ENCODE data around the gene TPP2. TPM values are rescaled to one million over a fixed set of nuclear protein-coding genes. Genes with fewer than 3 reads are reported as not detected.

The TPP2 gene
- polyA plus RNA-seq, 1 donor (not counting 4 experiments of a cell fraction or from before 2014, with no cell fraction given), result 41.2 TPM

- TF ChIP-seq CTCF (optimal IDR thresholded peaks at IDR 0.05 in 1 of 3, IDR thresholded peaks at IDR 0.05 in 1 of 3, conservative IDR thresholded peaks at IDR 0.05 in 1 of 3; ENCODE audit: extremely low read depth in 1 of 3, insufficient read depth in 2 of 3, low read length in 3 of 3) (no peak), EZH2 (IDR thresholded peaks at IDR 0.05; ENCODE audit: low read length) (no peak)
- Histone ChIP-seq H3K79me2 (ENCODE audit: control insufficient read depth, insufficient read depth, low read length) (no peaks in the 10 kb centered on the region), H3K9me3 (ENCODE audit: control insufficient read depth, low read depth, low read length) (no peaks in the 10 kb centered on the region), H3K4me3 (ENCODE audit: control insufficient read depth in 2 of 3, extremely low read depth in 1 of 3, insufficient read depth in 2 of 3, low read depth in 1 of 3, low read length in 3 of 3) (no peak overlapping the region), H3K27ac (ENCODE audit: control insufficient read depth, insufficient read depth, low read length) (no peak overlapping the region), H3K36me3 (ENCODE audit: control insufficient read depth in 2 of 2, extremely low read depth in 1 of 2, insufficient read depth in 2 of 2, low read length in 2 of 2) (peaks cover 0 to 4% of the 10 kb centered on the region in 2 experiments), H3K9me1 (ENCODE audit: control insufficient read depth, extremely low read depth, insufficient read depth, low read length) (no peaks in the 10 kb centered on the region), H3K9ac (ENCODE audit: control insufficient read depth, extremely low read depth, insufficient read depth, low read length) (no peak overlapping the region), H3K4me1 (ENCODE audit: control insufficient read depth, extremely low read depth, insufficient read depth, low read length) (peaks cover 8% of the 10 kb centered on the region), H4K20me1 (ENCODE audit: control insufficient read depth, extremely low read depth, insufficient read depth, low read length) (no peaks in the 10 kb centered on the region), H3K4me2 (ENCODE audit: control insufficient read depth, extremely low read depth, insufficient read depth, low read depth, low read length) (no peak overlapping the region), H3K27me3 (ENCODE audit: control insufficient read depth, extremely low read depth, insufficient read depth, low read length) (no peaks in the 10 kb centered on the region), H2AFZ (ENCODE audit: control insufficient read depth, low read length) (no peak overlapping the region)
- DNase-seq (ENCODE audit: low read depth, low spot score), result no peak
- dilution Hi-C loops (cut with MboI; ENCODE audit: extremely low pct_ligation_motif_present, low sequenced_read_pairs), result no loop called here
- FAIRE-seq, result no peak
Observed at GRCh38 chr13:102683637-102684036, 86.9 kb downstream of the TPP2 start.

GRCh38 chr13:102686024-102686423, 89.2 kb downstream of the TPP2 start:
- no peaks in the 10 kb centered on the region for H3K36me3 ChIP-seq (ENCODE audit: control insufficient read depth in 2 of 2, extremely low read depth in 1 of 2, insufficient read depth in 2 of 2, low read length in 2 of 2)
- FAIRE-seq (no peak), DNase-seq (ENCODE audit: low read depth, low spot score) (no peak)
- H3K9ac ChIP-seq (ENCODE audit: control insufficient read depth, extremely low read depth, insufficient read depth, low read length), result no peak overlapping the region
- H3K4me3 ChIP-seq (ENCODE audit: control insufficient read depth in 2 of 3, extremely low read depth in 1 of 3, insufficient read depth in 2 of 3, low read depth in 1 of 3, low read length in 3 of 3), result no peak overlapping the region
- no peaks in the 10 kb centered on the region for H3K9me3 ChIP-seq (ENCODE audit: control insufficient read depth, low read depth, low read length)
- H3K9me1 ChIP-seq (ENCODE audit: control insufficient read depth, extremely low read depth, insufficient read depth, low read length), result no peaks in the 10 kb centered on the region
- no peaks in the 10 kb centered on the region for H3K27me3 ChIP-seq (ENCODE audit: control insufficient read depth, extremely low read depth, insufficient read depth, low read length)
- H3K4me1 ChIP-seq (ENCODE audit: control insufficient read depth, extremely low read depth, insufficient read depth, low read length), result peaks cover 8% of the 10 kb centered on the region
- no peak overlapping the region for H3K4me2 ChIP-seq (ENCODE audit: control insufficient read depth, extremely low read depth, insufficient read depth, low read depth, low read length)
- no peaks in the 10 kb centered on the region for H4K20me1 ChIP-seq (ENCODE audit: control insufficient read depth, extremely low read depth, insufficient read depth, low read length)
- H2AFZ ChIP-seq (ENCODE audit: control insufficient read depth, low read length), result no peak overlapping the region
- TF ChIP-seq EZH2 (IDR thresholded peaks at IDR 0.05; ENCODE audit: low read length), result no peak
- no peak for TF ChIP-seq CTCF (optimal IDR thresholded peaks at IDR 0.05 in 1 of 3, IDR thresholded peaks at IDR 0.05 in 1 of 3, conservative IDR thresholded peaks at IDR 0.05 in 1 of 3; ENCODE audit: extremely low read depth in 1 of 3, insufficient read depth in 2 of 3, low read length in 3 of 3)
- H3K27ac ChIP-seq (ENCODE audit: control insufficient read depth, insufficient read depth, low read length), result no peak overlapping the region
- dilution Hi-C loops (cut with MboI; ENCODE audit: extremely low pct_ligation_motif_present, low sequenced_read_pairs), result no loop called here
- no peaks in the 10 kb centered on the region for H3K79me2 ChIP-seq (ENCODE audit: control insufficient read depth, insufficient read depth, low read length)
